SK-N-SH (cell line): ENCODE data around the gene ARFIP1. TPM values are rescaled to one million over a fixed set of nuclear protein-coding genes. Genes with fewer than 3 reads are reported as not detected.

Experiments used
- CTCF ChIA-PET: fragments of 300-600, 350-600 bp; formaldehyde crosslinking; extraction: SDS; loops from one replicate; lab custom pipeline; 2021; lab: Yijun Ruan, JAX
- POLR2A ChIA-PET: fragments of 350-600 bp; sonication (Branson Sonifier 250); formaldehyde crosslinking; extraction: SDS; loops from one replicate; lab custom pipeline; 2020; ENCODE audit warnings: antibody characterized with exemption, inconsistent platforms; lab: Yijun Ruan, JAX
- DNase-seq: peaks from one replicate; pipeline ENCODE4 v3.0.0; 2012
- H2AFZ ChIP-seq: fragments of 200-600 bp; sonication (generic); 2 replicates; pipeline ENCODE4 v1.8.1; 2016; ENCODE audit warnings: antibody characterized with exemption, mild to moderate bottlenecking, low read depth
- H3F3A ChIP-seq: fragments of 200-600 bp; sonication (generic); replicated peaks from 2 replicates; pipeline ENCODE3; 2016; ENCODE audit warnings: antibody characterized with exemption, mild to moderate bottlenecking; ENCODE audit not compliant: insufficient read depth
- H3K27ac ChIP-seq, 2 experiments: fragments of 200-500 bp in 1 of 2; fragments of 200-600 bp in 1 of 2; sonication (Bioruptor generic) in 1 of 2; sonication (generic), shearing (Covaris generic) in 1 of 2; 2 replicates each; pipeline versions ENCODE4 v1.5.1 to v1.6.1; 2014 to 2016; ENCODE audit warnings: low read depth in 2 of 2, inconsistent platforms in 1 of 2, low read length in 1 of 2, mild to moderate bottlenecking in 1 of 2, mixed read lengths in 1 of 2
- H3K27me3 ChIP-seq: fragments of 200-600 bp; sonication (generic), shearing (Covaris generic); 2 replicates; pipeline ENCODE4 v1.6.1; 2016; ENCODE audit warnings: mixed run types; ENCODE audit not compliant: insufficient read depth
- H3K36me3 ChIP-seq, 2 experiments: fragments of 200-500 bp in 1 of 2; fragments of 200-600 bp in 1 of 2; sonication (Bioruptor generic) in 1 of 2; sonication (generic) in 1 of 2; replicated peaks in 1 of 2; 2 replicates each; pipeline versions ENCODE3 to v1.5.1; 2014 to 2016; ENCODE audit warnings: low read length in 1 of 2, mild to moderate bottlenecking in 1 of 2; ENCODE audit not compliant: insufficient read depth in 2 of 2, control insufficient read depth in 1 of 2
- H3K4me1 ChIP-seq, 2 experiments: fragments of 200-500 bp in 1 of 2; fragments of 200-600 bp in 1 of 2; sonication (Bioruptor generic) in 1 of 2; sonication (generic), shearing (Covaris generic) in 1 of 2; 2 replicates each; pipeline versions ENCODE4 v1.5.1 to v1.6.1; 2014 to 2016; ENCODE audit warnings: low read depth in 1 of 2, low read length in 1 of 2, mixed run types in 1 of 2; ENCODE audit not compliant: insufficient read depth in 2 of 2, control insufficient read depth in 1 of 2
- H3K4me2 ChIP-seq: fragments of 200-600 bp; sonication (generic), shearing (Covaris generic); 2 replicates; pipeline ENCODE4 v1.6.1; 2017; ENCODE audit warnings: mixed run types
- H3K4me3 ChIP-seq, 2 experiments: fragments of 200-500 bp in 1 of 2; fragments of 200-600 bp in 1 of 2; sonication (Bioruptor generic) in 1 of 2; sonication (generic), shearing (Covaris generic) in 1 of 2; 2 replicates each; pipeline versions ENCODE4 v1.5.1 to v1.8.1; 2014 to 2016; ENCODE audit warnings: low read depth in 2 of 2, inconsistent platforms in 1 of 2, low read length in 1 of 2, mild to moderate bottlenecking in 1 of 2, mixed read lengths in 1 of 2, moderate library complexity in 1 of 2
- H3K79me2 ChIP-seq: fragments of 200-600 bp; sonication (generic); 2 replicates; pipeline ENCODE4 v1.8.1; 2017; ENCODE audit warnings: mild to moderate bottlenecking; ENCODE audit not compliant: insufficient read depth
- H3K9ac ChIP-seq: fragments of 200-600 bp; sonication (generic); 2 replicates; pipeline ENCODE4 v1.6.1; 2017; ENCODE audit warnings: mixed run types
- H3K9me2 ChIP-seq: fragments of 200-600 bp; sonication (generic); 2 replicates; pipeline ENCODE4 v1.6.1; 2017; ENCODE audit warnings: mixed run types
- H3K9me3 ChIP-seq: fragments of 200-600 bp; sonication (generic); 2 replicates; pipeline ENCODE4 v1.6.1; 2017; ENCODE audit warnings: mixed run types, mild to moderate bottlenecking, moderate library complexity
- H4K20me1 ChIP-seq: fragments of 200-600 bp; sonication (generic); 2 replicates; pipeline ENCODE4 v1.6.1; 2017; ENCODE audit warnings: mild to moderate bottlenecking, mixed run types; ENCODE audit not compliant: insufficient read depth
- FOXJ3 ChIP-seq: sonication (generic); formaldehyde crosslinking; IDR thresholded peaks from 2 replicates; pipeline ENCODE4 v1.5.1; 2020; ENCODE audit warnings: mild to moderate bottlenecking, missing genetic modification reagents
- GABPA ChIP-seq: IDR thresholded peaks from 2 replicates; pipeline ENCODE4 v1.4.0; 2012; ENCODE audit warnings: low read depth, mild to moderate bottlenecking
- JUND ChIP-seq: IDR thresholded peaks from 2 replicates; pipeline ENCODE4 v1.4.0; 2012
- MEF2A ChIP-seq: IDR thresholded peaks from 2 replicates; pipeline ENCODE4 v1.4.0; 2012; ENCODE audit warnings: low read depth, borderline replicate concordance
- MXI1 ChIP-seq: IDR thresholded peaks from 2 replicates; pipeline ENCODE4 v1.6.1; 2012; ENCODE audit warnings: mild to moderate bottlenecking, low read depth, low read length, improper control_type of control experiment
- NFIC ChIP-seq: IDR thresholded peaks from 2 replicates; pipeline ENCODE4 v1.4.0; 2012; ENCODE audit warnings: borderline replicate concordance
- PBX3 ChIP-seq: IDR thresholded peaks from 2 replicates; pipeline ENCODE4; 2012
- POLR2AphosphoS5 ChIP-seq: IDR thresholded peaks from 2 replicates; pipeline ENCODE4 v1.6.1; 2012; ENCODE audit warnings: low read depth, low read length
- SMC3 ChIP-seq: IDR thresholded peaks from 2 replicates; pipeline ENCODE4 v1.6.1; 2012; ENCODE audit warnings: low read depth, low read length, improper control_type of control experiment
- TCF12 ChIP-seq: IDR thresholded peaks from 2 replicates; pipeline ENCODE4 v1.4.0; 2012
- USF1 ChIP-seq: IDR thresholded peaks from 2 replicates; pipeline ENCODE4 v1.4.0; 2012; ENCODE audit warnings: low read depth, borderline replicate concordance
- USF2 ChIP-seq: fragments of 150-350 bp; IDR thresholded peaks from 2 replicates; pipeline ENCODE4 v1.6.1; 2017; ENCODE audit warnings: antibody characterized with exemption, low read length, low read depth, borderline replicate concordance
- YY1 ChIP-seq: IDR thresholded peaks from 2 replicates; pipeline ENCODE4 v1.4.0; 2012; ENCODE audit warnings: low read depth, mild to moderate bottlenecking
- WGBS: methylation state at CpG from one replicate; pipeline ENCODE4 v1.1.6; 2017; ENCODE audit warnings: low lambda C conversion rate; 5-methylcytosine and 5-hydroxymethylcytosine counted together
- polyA plus RNA-seq, 3 experiments: library from polyadenylated mRNA; depleted of rRNA; stranded (reverse); fragments of >200 nt; gene quantifications; 2 replicates each; pipeline ENCODE4 v1.2.3, GENCODE V29; 2012
- TF ChIP-seq, protein P1 (sequence below): fragments of 200-600 bp; sonication (generic); IDR thresholded peaks from 2 replicates; pipeline ENCODE4 v1.6.1; 2017; ENCODE audit warnings: antibody characterized with exemption, mild to moderate bottlenecking, moderate library complexity
- TF ChIP-seq, protein P2 (sequence below): IDR thresholded peaks from 2 replicates; pipeline ENCODE4 v1.4.0; 2012; ENCODE audit warnings: low read depth

The ARFIP1 gene
- polyA plus RNA-seq, 1 of the 3 experiments (the other 2 are of a cell fraction) = 15.7 TPM

GRCh38 chr4:152951348-152951747 lies 171.6 kb downstream of the ARFIP1 start:
- Histone ChIP-seq H2AFZ (no peak overlapping the region), H3K79me2 (no peaks in the 10 kb centered on the region), H3K9me2 (no peaks in the 10 kb centered on the region), H4K20me1 (no peaks in the 10 kb centered on the region), H3K27me3 (peaks cover 4% of the 10 kb centered on the region), H3K4me3 (no peak overlapping the region), H3K36me3 (no peaks in the 10 kb centered on the region), H3K4me1 (peaks cover 0 to 4% of the 10 kb centered on the region in 2 experiments; a peak in 1 of 4 replicates), H3K4me2 (no peak overlapping the region), H3K9me3 (no peaks in the 10 kb centered on the region), H3F3A (no peaks in the 10 kb centered on the region), H3K27ac (no peak overlapping the region), H3K9ac (no peak overlapping the region)
- ChIA-PET POLR2A (no interaction called here), CTCF (interaction anchor here (0.7 kb wide), 1 partner anchor 135 kb away, joined by 3 read pairs; no protein-coding TSS in a partner anchor)
- no peak for DNase-seq
- no peak for TF ChIP-seq USF2
- TF ChIP-seq GABPA = no peak
- TF ChIP-seq, protein P1, sequence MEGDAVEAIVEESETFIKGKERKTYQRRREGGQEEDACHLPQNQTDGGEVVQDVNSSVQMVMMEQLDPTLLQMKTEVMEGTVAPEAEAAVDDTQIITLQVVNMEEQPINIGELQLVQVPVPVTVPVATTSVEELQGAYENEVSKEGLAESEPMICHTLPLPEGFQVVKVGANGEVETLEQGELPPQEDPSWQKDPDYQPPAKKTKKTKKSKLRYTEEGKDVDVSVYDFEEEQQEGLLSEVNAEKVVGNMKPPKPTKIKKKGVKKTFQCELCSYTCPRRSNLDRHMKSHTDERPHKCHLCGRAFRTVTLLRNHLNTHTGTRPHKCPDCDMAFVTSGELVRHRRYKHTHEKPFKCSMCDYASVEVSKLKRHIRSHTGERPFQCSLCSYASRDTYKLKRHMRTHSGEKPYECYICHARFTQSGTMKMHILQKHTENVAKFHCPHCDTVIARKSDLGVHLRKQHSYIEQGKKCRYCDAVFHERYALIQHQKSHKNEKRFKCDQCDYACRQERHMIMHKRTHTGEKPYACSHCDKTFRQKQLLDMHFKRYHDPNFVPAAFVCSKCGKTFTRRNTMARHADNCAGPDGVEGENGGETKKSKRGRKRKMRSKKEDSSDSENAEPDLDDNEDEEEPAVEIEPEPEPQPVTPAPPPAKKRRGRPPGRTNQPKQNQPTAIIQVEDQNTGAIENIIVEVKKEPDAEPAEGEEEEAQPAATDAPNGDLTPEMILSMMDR = no peak
- TF ChIP-seq MEF2A = no peak
- TF ChIP-seq SMC3 = no peak
- TF ChIP-seq, protein P2, sequence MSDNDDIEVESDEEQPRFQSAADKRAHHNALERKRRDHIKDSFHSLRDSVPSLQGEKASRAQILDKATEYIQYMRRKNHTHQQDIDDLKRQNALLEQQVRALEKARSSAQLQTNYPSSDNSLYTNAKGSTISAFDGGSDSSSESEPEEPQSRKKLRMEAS = no peak
- no peak for TF ChIP-seq USF1
- TF ChIP-seq NFIC = no peak
- TF ChIP-seq FOXJ3 (CRISPR knock-in tag) = no peak
- no peak for TF ChIP-seq POLR2AphosphoS5
- TF ChIP-seq TCF12 = no peak
- TF ChIP-seq MXI1 = no peak
- TF ChIP-seq YY1 = no peak
- no peak for TF ChIP-seq JUND
- no peak for TF ChIP-seq PBX3
- WGBS = 73% methylated on average over 3 of the region's 3 CpGs
